ENCODE results near the gene HIVEP3. TPM values are rescaled to one million over a fixed set of nuclear protein-coding genes. Genes with fewer than 3 reads are reported as not detected.

The HIVEP3 gene
- total RNA-seq, 3 donors from 2014 or later: 4.9 to 6.5 (median 6.1) TPM

DNA sequence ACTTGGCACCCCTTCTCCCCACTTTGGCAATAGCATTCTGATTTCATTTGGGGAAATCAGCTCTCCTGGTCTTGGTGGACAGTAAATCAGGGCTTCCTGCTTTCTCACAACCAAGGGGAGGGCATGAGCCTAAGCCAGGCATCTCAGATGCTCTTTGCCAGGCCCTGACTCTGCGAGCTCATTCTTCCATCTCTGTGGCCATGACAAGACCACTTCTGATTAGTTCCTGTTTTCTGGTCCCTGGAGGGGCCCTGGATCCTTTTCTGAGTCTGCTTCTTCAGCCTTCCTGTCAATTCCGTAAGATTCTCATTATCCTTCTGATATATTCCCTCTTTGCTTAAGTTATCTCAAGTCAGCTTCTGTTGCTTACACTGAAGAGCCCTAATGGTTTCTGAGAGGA lies 210.4 kb downstream of the HIVEP3 start:
- TF ChIP-seq, protein P1, sequence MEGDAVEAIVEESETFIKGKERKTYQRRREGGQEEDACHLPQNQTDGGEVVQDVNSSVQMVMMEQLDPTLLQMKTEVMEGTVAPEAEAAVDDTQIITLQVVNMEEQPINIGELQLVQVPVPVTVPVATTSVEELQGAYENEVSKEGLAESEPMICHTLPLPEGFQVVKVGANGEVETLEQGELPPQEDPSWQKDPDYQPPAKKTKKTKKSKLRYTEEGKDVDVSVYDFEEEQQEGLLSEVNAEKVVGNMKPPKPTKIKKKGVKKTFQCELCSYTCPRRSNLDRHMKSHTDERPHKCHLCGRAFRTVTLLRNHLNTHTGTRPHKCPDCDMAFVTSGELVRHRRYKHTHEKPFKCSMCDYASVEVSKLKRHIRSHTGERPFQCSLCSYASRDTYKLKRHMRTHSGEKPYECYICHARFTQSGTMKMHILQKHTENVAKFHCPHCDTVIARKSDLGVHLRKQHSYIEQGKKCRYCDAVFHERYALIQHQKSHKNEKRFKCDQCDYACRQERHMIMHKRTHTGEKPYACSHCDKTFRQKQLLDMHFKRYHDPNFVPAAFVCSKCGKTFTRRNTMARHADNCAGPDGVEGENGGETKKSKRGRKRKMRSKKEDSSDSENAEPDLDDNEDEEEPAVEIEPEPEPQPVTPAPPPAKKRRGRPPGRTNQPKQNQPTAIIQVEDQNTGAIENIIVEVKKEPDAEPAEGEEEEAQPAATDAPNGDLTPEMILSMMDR (IDR thresholded peaks at IDR 0.05): no peak
- no peak overlapping the region for H3K4me3 ChIP-seq
- H3K4me1 ChIP-seq (ENCODE audit: low read depth): no peaks in the 10 kb centered on the region
- ATAC-seq: no peak
- intact Hi-C loops (cut with DNase I, micrococcal nuclease): no loop called here
- no peaks in the 10 kb centered on the region for H3K9me3 ChIP-seq
- H3K36me3 ChIP-seq (ENCODE audit: low read depth): no peaks in the 10 kb centered on the region
- no peak for DNase-seq

DNA sequence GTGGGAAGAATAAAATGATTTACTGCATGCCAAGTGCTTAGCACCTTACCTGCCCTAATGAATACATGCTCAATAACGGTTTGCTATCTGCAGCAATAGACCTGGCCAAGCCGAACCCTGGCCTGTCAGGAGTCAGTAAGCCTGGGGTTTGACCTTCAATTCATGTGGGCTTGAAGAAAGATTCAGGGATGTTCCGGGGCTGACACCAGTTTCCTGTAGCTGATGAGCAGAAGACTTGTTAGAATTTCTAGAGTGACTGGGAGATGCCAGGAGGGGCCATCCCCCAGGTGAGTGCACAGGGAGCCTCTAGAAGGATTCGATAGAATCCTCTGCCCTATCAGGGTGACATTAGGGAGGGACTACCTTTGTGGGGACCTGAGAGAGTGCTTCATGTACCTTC lies 210.9 kb downstream of the HIVEP3 start:
- Histone ChIP-seq H3K9me3 (no peaks in the 10 kb centered on the region), H3K36me3 (ENCODE audit: low read depth) (no peaks in the 10 kb centered on the region), H3K4me3 (no peak overlapping the region), H3K4me1 (ENCODE audit: low read depth) (no peaks in the 10 kb centered on the region)
- DNase-seq: no peak
- TF ChIP-seq, protein P1 (IDR thresholded peaks at IDR 0.05): no peak
- ATAC-seq: no peak
- intact Hi-C loops (cut with DNase I, micrococcal nuclease): no loop called here

DNA sequence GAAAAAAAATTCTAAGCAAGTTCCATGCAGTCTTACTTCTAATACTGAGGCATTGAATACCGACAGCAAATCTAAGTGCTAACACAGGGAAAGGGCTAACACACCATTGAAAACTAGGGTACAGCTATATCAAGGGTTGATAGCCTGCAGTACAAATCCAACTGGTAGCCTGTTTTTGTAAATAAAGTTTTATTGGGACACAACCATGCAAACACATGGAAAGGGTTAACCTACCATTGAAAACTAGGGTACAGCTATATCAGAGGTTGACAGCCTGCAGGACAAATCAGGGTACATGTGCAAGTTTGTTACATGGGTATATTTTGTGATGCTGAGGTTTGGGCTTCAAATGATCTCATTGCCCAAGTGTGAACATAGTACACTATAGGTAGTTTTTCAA lies 212.9 kb downstream of the HIVEP3 start:
- ATAC-seq: no peak
- no peaks in the 10 kb centered on the region for H3K9me3 ChIP-seq
- H3K4me1 ChIP-seq (ENCODE audit: low read depth): no peaks in the 10 kb centered on the region
- DNase-seq: no peak
- H3K36me3 ChIP-seq (ENCODE audit: low read depth): no peaks in the 10 kb centered on the region
- intact Hi-C loops (cut with DNase I, micrococcal nuclease): no loop called here
- no peak overlapping the region for H3K4me3 ChIP-seq
- TF ChIP-seq, protein P1 (IDR thresholded peaks at IDR 0.05): no peak

DNA sequence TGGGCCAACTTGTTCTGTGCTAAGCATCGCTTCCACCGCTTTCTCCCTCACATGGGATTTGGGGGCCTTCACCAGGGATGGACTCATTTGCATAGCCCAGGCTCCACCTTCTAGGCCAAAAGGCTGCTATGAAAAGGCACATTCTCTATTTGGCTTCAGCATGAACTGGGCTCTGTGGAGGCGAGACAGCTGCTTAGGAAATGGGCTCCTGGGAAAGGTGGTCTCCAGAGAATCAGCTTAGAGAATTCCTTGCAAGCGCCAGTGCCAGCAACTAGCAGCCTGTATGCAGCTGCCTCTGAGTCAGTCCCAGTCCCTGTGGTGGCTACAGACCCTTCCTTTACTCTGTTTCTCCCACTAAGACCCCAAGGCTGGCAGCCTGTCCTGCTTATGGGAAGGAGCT lies 214.5 kb downstream of the HIVEP3 start:
- DNase-seq (no peak), ATAC-seq (no peak)
- no peaks in the 10 kb centered on the region for H3K36me3 ChIP-seq (ENCODE audit: low read depth)
- H3K9me3 ChIP-seq: no peaks in the 10 kb centered on the region
- no peaks in the 10 kb centered on the region for H3K4me1 ChIP-seq (ENCODE audit: low read depth)
- intact Hi-C loops (cut with DNase I, micrococcal nuclease): no loop called here
- no peak overlapping the region for H3K4me3 ChIP-seq
- TF ChIP-seq, protein P1 (IDR thresholded peaks at IDR 0.05): no peak

DNA sequence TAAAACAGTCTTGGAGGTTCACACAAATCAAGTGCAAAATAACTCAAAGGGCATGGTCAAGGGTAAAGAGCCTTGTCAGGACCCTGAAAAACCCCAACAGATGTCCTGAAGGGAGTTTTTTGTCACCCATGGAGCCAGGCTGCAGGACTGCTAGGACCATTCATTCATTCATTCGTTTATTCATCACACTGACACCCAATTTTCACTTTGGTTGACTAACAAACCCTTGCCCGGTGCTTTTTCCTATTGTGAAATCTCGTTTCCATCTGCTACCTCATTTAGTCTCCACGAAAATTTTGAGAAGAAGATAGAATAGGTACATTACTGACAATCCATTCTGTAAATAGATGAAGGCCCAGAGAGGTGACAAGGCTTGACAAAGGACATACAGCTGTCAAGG lies 216.0 kb downstream of the HIVEP3 start:
- TF ChIP-seq, protein P1 (IDR thresholded peaks at IDR 0.05): no peak
- intact Hi-C loops (cut with DNase I, micrococcal nuclease): no loop called here
- Histone ChIP-seq H3K4me3 (no peak overlapping the region), H3K9me3 (no peaks in the 10 kb centered on the region), H3K4me1 (ENCODE audit: low read depth) (no peaks in the 10 kb centered on the region), H3K36me3 (ENCODE audit: low read depth) (no peaks in the 10 kb centered on the region)
- no peak for DNase-seq
- no peak for ATAC-seq

DNA sequence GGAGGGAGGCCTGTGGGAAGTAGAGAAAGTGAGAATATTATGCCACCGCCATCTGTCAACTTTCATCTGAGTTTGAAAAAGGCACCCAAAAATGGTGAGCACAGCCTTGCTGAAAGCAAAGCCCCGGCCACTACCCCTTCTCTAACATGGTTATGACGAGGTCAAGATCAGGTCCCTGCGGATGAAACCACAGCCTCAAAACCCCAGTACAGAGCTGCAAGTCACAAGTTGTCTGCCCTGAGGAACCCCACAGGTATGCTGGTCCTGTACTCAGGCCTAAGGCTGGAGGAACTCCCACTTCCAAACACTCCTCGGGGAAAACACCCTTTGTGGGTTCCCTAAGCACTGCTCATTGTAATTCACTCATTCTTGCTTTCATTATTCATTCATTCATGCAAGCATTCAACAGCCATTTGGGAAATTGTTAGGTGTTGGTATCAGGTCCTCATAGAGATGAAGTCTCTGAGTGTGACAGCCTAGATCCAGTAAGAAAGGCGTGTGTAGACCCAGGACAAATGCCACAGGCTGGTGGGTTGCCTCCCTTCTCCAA lies 217.7 kb downstream of the HIVEP3 start:
- intact Hi-C loops (cut with DNase I, micrococcal nuclease): no loop called here
- Histone ChIP-seq H3K4me3 (no peak overlapping the region), H3K4me1 (ENCODE audit: low read depth) (no peaks in the 10 kb centered on the region), H3K36me3 (ENCODE audit: low read depth) (no peaks in the 10 kb centered on the region), H3K9me3 (no peaks in the 10 kb centered on the region)
- DNase-seq: no peak
- ATAC-seq: no peak
- TF ChIP-seq, protein P1 (IDR thresholded peaks at IDR 0.05): no peak

Measured in mucosa of descending colon (tissue), 3 donors.